GM19043 (cell line): ENCODE results near the gene PFKFB1.
A peak's percentile ranks its signal among the peaks of the same experiment; 100 is the strongest.

ENCODE experiments used
- ATAC-seq: cut with Tn5 transposase; IDR thresholded peaks from one replicate; pipeline ENCODE4 v1.9.1; 2021; ENCODE audit warnings: low read depth; ENCODE audit not compliant: unreplicated experiment

PFKFB1 gene

DNA sequence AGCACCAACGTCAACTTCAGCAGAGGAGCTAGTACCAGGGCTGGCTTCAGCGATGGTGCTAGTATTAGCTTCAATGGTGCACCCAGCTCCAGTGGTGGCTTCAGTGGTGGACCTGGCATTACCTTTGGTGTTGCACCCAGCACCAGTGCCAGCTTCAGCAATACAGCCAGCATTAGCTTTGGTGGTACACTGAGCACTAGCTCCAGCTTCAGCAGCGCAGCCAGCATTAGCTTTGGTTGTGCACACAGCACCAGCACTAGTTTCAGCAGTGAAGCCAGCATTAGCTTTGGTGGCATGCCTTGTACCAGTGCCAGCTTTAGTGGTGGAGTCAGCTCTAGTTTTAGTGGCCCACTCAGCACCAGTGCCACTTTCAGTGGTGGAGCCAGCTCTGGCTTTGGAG lies 65.1 kb downstream of the PFKFB1 start:
- no peak for ATAC-seq

DNA sequence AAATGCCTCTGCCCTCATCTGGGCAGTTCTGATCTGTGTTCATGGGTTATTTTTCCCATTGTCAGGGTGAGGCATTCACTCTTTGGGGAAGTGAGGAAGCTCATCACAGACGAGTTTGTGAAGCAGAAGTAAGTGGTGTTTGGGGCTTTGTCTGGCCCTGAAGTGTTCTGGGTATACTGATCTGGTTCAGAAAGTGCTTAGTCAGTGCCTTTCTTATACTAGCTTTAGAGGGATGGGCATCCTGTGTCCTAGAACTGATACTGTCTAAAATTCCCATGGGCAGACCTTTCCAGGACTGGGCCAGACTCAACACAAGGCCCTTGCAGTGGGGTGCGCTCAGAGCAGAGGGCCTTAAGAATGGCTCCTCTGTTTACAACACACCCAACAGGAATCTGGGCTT lies 67.0 kb downstream of the PFKFB1 start:
- ATAC-seq = no peak

DNA sequence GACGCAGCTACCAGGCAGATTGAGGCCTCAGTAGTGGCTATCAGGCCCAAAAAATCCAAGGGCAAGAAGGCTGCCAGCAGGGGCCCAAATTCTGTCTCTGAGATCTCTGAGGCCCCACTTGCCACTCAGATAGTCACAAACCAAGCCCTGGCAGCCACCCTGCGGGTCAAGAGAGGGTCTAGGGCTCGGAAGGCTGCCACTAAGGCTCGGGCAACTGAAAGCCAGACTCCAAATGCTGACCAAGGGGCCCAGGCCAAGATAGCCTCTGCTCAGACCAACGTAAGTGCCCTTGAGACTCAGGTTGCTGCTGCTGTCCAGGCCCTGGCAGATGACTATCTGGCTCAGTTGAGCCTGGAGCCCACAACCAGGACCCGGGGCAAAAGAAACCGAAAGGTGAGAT lies 70.6 kb downstream of the PFKFB1 start:
- no peak for ATAC-seq

DNA sequence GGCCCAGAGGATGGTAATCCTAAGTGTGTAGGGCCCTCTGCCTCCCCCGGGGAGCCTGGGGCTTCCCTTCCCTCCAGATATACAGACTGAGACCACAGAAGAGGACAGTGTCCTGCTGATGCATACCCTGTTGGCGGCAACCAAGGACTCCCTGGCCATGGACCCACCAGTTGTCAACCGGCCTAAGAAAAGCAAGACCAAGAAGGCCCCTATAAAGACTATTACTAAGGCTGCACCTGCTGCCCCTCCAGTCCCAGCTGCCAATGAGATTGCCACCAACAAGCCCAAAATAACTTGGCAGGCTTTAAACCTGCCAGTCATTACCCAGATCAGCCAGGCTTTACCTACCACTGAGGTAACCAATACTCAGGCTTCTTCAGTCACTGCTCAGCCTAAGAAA lies 71.4 kb downstream of the PFKFB1 start:
- ATAC-seq = no peak

DNA sequence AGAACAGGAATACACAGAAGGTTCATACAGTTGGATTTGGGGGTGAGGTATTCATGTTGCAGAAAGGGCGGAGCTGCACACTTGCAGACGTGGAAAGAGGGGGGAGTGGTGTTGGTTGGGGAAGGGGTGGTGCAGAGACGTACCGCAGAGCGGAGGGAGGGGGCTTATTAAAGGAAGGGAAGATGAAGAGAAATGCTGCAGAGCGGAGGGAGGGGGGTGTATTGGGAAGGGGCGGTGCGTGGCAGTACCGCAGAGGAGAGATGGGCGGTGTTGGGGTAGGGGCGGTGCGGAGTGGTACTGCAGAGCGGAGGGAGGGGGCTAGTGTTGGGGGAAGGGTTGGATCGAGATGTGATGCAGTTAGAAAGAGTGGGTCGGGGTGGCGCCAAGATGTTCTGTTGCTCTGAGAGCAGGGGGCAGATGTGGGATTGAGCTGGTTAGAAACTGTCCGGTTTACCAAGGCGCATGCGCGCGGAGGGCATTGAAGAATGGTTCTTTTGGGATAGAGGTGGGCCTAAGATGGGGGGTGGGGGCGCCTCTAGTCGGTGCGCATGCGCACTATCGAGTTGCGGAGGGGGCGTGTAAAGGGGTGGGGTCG lies 72.5 kb downstream of the PFKFB1 start:
- ATAC-seq = peak; percentile 61

DNA sequence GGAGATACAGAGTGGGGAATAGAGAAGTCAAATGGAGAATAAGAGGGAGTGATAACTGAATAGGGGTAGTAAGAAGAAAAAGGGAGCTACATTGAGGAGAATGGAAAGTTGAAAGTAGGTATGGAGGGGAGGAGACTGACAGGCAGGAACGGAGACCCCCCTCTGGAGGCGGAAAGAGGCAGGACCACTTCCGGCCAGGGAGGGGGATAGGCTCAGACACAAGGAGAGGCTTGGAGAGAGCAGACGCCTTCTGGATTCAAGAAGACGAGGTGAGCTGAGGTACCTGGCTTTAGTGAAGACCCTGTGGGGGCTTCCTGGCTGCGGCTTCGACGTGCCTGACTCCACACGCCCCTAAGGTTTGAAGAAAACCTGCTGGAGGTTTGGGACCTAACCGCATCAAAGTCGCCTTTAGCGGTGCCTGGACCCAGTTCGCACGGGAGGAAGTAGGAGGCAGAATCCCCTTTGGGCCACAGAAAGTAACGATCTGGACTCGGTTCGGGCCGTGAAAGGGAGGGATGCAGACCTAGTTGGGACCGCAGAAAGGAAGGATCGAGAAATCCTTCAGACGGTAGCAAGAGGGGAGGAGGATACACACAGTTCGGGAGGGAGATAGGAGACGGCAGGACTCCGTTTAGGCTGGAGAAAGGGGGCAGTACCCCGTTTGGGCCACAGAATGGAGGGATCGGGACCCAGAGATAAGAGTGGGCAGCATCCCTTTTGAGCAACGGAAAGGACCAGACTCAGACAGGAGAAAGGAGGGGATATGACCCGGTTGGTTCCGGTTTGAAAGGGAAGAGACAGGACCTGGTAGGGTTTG lies 73.2 kb downstream of the PFKFB1 start, which contains the start of gene TRO:
Gene TRO (plus strand): TSS at position 215 of the 817 bp plus-strand sequence. CDS start 1,423 bp downstream, outside the sequence.
- no peak for ATAC-seq

DNA sequence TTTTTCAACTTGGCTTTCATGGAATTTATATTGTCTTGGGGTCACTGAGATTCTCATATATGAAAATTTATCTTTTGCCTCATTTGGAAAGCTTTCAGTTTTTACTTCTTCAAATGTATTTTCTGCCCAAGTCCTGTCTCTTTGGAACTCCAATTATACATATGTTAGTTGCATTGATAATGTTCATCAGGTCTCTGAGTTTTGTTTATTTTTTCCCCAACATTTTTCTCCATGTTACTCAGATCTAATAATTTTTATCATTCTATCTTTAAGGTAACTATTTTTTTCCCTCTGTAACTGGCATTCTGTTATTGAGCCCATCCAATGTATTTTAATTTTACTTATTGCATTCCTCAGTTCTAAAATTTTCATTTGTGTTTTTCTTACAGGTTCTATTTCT lies 84.0 kb downstream of the PFKFB1 start:
- no peak for ATAC-seq

DNA sequence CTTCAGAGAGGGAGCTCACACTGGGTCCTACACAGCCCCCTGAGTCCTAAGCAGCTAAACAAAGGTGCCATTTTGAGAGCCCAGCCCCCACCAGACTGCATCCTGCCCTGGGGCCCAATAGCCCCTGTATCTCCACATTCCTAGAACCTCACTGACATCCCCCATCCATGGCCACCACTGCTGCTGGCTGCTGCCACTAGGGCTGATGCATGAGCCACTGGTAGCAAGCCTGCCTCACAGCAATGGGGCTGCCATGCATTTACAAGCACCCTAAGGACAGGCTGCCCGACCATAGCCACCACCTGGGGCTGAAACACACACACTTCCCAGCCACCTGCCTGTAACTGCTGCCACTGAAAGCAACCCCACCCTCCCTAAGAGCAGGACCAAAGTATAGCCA lies 99.8 kb downstream of the PFKFB1 start:
- no peak for ATAC-seq

DNA sequence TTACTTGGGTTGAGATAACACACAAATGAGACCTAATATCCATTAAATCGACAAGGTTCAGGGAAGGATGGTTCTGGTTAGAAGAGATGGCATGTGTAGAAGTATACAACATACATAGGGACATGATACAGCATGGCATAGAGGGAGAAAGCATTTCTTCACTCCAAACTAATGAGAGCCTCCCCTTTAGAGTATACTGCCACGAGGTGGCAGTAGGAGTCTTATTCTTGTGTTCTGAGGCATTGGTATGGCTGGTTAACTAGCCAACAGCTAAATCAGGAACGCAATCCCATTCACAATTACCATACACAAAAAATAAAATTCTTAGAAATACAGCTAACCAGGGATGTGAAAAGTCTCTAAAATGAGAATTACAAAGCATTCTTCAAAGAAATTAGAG lies 102.4 kb downstream of the PFKFB1 start:
- no peak for ATAC-seq

DNA sequence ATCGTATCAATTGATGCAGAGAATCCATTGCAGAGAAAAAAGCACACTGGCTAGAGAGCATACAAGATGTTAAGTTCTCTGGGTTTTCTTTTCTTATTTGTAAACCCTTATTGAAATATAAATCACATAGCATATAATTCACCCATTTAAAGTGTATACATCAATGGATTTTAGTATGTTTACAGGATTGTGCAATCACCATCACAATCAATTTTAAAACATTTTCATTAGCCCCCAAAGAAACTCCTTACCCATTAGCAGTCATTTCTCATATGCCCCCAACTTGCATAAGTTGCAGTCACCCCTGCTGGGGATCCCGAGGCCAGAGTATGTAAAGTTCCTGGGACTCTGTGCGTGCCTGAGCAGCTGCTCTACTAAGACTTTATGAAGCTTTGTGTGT lies 108.2 kb downstream of the PFKFB1 start:
- ATAC-seq = no peak
